ENCODE measurements around the gene KRTAP2-1. TPM values are rescaled to one million over a fixed set of nuclear protein-coding genes. Genes with fewer than 3 reads are reported as not detected.

Gene KRTAP2-1
- total and polyA plus RNA-seq, 2 of the 13 experiments (the other 11 are each of a cell fraction or from before 2014, with no cell fraction given) = not detected

DNA sequence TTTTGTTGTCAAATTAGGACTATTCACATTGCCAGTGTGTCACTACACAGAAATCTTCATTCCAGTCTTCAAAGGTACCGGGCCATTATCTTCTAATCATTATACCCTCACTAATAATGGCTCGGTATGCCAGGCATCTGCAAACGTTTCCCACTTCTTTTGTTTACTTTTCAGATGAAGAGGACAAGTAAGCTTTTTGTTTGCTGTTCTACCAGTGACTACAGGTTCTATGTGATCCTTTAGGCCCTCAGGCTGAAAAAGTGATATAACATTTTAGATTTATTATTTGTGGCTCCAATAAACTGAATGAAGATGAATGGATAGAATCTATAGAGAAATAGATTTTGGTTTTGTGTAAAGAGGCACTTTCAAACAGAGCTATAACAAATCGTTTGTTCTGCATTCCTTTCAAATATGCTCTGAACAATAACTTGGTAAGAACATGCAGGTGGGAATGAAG, 37.8 kb downstream of the KRTAP2-1 start (continued):
- TF ChIP-seq, protein P1, sequence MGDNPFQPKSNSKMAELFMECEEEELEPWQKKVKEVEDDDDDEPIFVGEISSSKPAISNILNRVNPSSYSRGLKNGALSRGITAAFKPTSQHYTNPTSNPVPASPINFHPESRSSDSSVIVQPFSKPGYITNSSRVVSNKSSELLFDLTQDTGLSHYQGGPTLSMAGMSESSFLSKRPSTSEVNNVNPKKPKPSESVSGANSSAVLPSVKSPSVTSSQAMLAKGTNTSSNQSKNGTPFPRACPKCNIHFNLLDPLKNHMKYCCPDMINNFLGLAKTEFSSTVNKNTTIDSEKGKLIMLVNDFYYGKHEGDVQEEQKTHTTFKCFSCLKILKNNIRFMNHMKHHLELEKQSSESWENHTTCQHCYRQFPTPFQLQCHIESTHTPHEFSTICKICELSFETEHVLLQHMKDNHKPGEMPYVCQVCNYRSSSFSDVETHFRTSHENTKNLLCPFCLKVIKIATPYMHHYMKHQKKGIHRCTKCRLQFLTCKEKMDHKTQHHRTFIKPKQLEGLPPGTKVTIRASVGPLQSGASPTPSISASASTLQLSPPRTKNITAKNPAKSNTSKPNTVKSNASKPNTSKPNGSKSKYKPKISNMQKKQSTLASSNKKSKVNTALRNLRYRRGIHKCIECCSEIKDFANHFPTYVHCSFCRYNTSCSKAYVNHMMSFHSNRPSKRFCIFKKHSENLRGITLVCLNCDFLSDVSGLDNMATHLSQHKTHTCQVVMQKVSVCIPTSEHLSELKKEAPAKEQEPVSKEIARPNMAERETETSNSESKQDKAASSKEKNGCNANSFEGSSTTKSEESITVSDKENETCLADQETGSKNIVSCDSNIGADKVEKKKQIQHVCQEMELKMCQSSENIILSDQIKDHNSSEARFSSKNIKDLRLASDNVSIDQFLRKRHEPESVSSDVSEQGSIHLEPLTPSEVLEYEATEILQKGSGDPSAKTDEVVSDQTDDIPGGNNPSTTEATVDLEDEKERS (CRISPR knock-in tag; IDR thresholded peaks at IDR 0.05) = no peak
- TF ChIP-seq, protein P2, sequence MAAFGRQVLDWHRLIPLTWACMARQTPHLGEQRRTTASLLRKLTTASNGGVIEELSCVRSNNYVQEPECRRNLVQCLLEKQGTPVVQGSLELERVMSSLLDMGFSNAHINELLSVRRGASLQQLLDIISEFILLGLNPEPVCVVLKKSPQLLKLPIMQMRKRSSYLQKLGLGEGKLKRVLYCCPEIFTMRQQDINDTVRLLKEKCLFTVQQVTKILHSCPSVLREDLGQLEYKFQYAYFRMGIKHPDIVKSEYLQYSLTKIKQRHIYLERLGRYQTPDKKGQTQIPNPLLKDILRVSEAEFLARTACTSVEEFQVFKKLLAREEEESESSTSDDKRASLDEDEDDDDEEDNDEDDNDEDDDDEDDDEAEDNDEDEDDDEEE (CRISPR knock-in tag; IDR thresholded peaks at IDR 0.05) = no peak
- TF ChIP-seq SALL1 (CRISPR knock-in tag; IDR thresholded peaks at IDR 0.05) (peak; percentile 11; the same call in 1 of the 2 replicates), ZNF17 (CRISPR knock-in tag; IDR thresholded peaks at IDR 0.05) (no peak), ZNF383 (CRISPR knock-in tag; IDR thresholded peaks at IDR 0.05; ENCODE audit: borderline replicate concordance) (no peak), SRF (IDR thresholded peaks at IDR 0.05; ENCODE audit: low read depth, low read length) (no peak), ZFP36L1 (CRISPR knock-in tag; IDR thresholded peaks at IDR 0.05) (no peak), REXO4 (CRISPR knock-in tag; IDR thresholded peaks at IDR 0.05; ENCODE audit: borderline replicate concordance) (no peak), TGIF2 (CRISPR knock-in tag; IDR thresholded peaks at IDR 0.05) (no peak), SIX1 (CRISPR knock-in tag; IDR thresholded peaks at IDR 0.05; ENCODE audit: borderline replicate concordance) (peak; percentile 82; the same call in 1 of the 2 replicates), AGO2 (optimal IDR thresholded peaks at IDR 0.05; ENCODE audit: low read depth, low read length) (no peak), ZNF260 (CRISPR knock-in tag; IDR thresholded peaks at IDR 0.05; ENCODE audit: borderline replicate concordance, low read depth) (no peak), SRSF1 (optimal IDR thresholded peaks at IDR 0.05; ENCODE audit: low read depth, low read length) (no peak), ZBTB7A (CRISPR knock-in tag; IDR thresholded peaks at IDR 0.05) (no peak), ZFYVE20 (CRISPR knock-in tag; IDR thresholded peaks at IDR 0.05; ENCODE audit: borderline replicate concordance, low read depth) (no peak), PAF1 (CRISPR knock-in tag; IDR thresholded peaks at IDR 0.05) (no peak), NCOA5 (CRISPR knock-in tag; IDR thresholded peaks at IDR 0.05) (no peak), GATA4 (IDR thresholded peaks at IDR 0.05; ENCODE audit: borderline replicate concordance, low read depth) (peak; percentile 93), MBNL3 (CRISPR knock-in tag; conservative IDR thresholded peaks at IDR 0.05) (no peak), ZNF33A (CRISPR knock-in tag; IDR thresholded peaks at IDR 0.05; ENCODE audit: borderline replicate concordance) (no peak), ZNF766 (CRISPR knock-in tag; IDR thresholded peaks at IDR 0.05; ENCODE audit: borderline replicate concordance) (no peak), ZNF572 (CRISPR knock-in tag; IDR thresholded peaks at IDR 0.05) (no peak), ZNF569 (CRISPR knock-in tag; IDR thresholded peaks at IDR 0.05; ENCODE audit: borderline replicate concordance) (0 out of 2 replicates have a peak, but pooled peaks have one; percentile 62), ISX (CRISPR knock-in tag; conservative IDR thresholded peaks at IDR 0.05) (no peak), ZNF160 (CRISPR knock-in tag; IDR thresholded peaks at IDR 0.05) (no peak), MZF1 (CRISPR knock-in tag; IDR thresholded peaks at IDR 0.05; ENCODE audit: borderline replicate concordance) (no peak)
- TF ChIP-seq, protein P3, sequence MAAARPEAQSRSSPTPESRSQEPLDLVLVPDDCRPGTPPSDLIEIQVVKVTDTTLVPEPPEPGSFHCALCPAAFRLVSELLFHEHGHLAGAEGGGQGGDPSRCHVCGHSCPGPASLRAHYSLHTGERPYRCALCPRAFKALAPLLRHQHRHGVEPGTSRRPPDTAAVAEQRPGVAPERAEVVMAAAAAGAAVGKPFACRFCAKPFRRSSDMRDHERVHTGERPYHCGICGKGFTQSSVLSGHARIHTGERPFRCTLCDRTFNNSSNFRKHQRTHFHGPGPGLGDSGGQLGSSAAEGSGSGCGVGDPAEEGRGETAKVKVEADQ (CRISPR knock-in tag; IDR thresholded peaks at IDR 0.05; ENCODE audit: borderline replicate concordance) = no peak
- TF ChIP-seq, protein P4, sequence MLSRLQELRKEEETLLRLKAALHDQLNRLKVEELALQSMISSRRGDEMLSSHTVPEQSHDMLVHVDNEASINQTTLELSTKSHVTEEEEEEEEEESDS (CRISPR knock-in tag; IDR thresholded peaks at IDR 0.05; ENCODE audit: borderline replicate concordance) = no peak

Measured in HepG2 (cell line).